Esophagus mucosa (tissue), 1 donor: ENCODE data around the gene TIGAR. TPM values are rescaled to one million over a fixed set of nuclear protein-coding genes. Genes with fewer than 3 reads are reported as not detected.
A peak's percentile ranks its signal among the peaks of the same experiment; 100 is the strongest.

Experiments used
- ATAC-seq: fragments of 200-7000 bp; cut with Tn5 transposase; one replicate; pipeline ENCODE4 v1.9.1; 2020
- total RNA-seq: library from RNA; stranded (reverse); gene quantifications from one replicate; pipeline ENCODE4 v1.2.4, GENCODE V29; 2023
- donor health status: DM: yes; HTN: yes; CAD: no.

Gene TIGAR, protein sequence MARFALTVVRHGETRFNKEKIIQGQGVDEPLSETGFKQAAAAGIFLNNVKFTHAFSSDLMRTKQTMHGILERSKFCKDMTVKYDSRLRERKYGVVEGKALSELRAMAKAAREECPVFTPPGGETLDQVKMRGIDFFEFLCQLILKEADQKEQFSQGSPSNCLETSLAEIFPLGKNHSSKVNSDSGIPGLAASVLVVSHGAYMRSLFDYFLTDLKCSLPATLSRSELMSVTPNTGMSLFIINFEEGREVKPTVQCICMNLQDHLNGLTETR
- total RNA-seq = 6.1 TPM

DNA sequence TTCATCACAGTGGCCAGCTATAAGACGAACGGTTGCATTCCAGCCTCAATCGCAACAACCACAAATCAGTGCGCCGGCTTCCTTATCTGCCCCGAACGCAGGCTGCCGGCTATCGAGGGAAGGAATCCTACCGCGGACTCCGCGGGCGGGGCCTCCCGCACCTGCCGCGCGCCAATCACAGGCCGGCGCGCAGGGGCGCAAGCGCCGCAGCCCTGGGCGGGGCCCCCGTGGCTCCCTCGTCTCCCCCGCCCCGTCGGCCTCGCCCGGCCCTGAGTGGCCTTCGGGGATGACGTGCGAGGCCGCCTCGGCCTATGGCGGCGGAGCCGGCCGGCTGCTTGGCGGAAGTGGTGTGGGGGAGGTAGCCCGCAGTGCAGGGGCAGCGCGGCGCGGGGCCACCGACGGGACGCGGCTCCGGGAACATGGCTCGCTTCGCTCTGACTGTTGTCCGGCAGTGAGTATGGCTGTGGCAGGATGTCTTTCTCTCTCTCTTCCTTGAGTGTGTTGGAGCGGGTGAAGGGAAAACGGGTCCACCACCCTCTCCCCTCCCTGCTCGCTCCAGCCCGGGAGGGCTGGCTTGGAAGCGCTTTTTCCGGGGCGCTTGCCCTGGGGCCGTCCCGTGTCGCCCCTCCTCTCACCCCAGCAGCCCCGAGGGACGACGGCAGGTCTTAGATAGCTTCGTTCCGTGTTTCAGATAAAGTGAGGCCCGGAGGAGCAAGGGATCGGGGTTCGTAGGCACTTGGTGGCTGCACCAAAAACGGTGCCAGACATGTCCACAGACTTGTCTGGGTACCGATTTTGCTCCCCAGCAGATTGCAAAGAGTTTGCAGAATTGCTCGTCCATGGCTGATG is at the start of gene TIGAR:
TIGAR (plus strand) TSS at position 361 of the 849 bp plus-strand sequence; CDS start at position 420, 59 bp downstream.
- peak; percentile 100 for ATAC-seq

DNA sequence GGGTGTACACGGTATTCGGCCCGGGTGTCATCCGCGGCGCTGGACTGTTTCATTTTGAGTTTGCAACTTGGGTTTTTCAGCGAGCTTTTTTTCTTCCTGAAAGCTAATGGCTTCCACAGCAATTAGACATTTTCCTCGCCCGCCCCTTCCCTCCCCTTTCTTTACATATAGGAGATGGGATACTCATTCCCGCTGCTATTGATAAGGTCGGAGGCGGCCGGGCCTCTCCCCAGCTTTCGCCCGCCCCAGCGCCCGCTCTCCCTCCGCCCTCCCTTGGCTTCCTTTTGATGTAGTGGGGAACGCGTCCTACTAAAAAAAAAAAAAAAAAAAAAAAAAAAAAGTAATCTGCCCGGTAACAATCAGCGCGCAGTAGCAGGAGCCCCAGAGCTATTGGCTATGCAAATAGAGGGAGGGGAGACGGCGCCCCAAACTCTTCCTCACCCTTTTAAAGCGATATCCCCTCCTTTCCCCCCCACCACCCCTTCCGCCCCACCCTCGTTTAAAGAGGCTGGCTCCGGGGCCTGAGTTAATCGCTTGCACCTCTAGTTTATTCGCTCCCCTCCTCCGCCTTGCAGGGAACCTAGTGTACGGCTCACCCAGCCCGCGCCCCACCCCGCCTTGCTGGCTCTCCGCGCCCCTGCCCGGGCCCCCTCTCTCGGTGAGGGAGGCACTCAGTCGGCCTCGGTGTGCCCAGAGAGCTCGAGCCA is 49.1 kb upstream of the TIGAR start:
- ATAC-seq = peak; percentile 77

DNA sequence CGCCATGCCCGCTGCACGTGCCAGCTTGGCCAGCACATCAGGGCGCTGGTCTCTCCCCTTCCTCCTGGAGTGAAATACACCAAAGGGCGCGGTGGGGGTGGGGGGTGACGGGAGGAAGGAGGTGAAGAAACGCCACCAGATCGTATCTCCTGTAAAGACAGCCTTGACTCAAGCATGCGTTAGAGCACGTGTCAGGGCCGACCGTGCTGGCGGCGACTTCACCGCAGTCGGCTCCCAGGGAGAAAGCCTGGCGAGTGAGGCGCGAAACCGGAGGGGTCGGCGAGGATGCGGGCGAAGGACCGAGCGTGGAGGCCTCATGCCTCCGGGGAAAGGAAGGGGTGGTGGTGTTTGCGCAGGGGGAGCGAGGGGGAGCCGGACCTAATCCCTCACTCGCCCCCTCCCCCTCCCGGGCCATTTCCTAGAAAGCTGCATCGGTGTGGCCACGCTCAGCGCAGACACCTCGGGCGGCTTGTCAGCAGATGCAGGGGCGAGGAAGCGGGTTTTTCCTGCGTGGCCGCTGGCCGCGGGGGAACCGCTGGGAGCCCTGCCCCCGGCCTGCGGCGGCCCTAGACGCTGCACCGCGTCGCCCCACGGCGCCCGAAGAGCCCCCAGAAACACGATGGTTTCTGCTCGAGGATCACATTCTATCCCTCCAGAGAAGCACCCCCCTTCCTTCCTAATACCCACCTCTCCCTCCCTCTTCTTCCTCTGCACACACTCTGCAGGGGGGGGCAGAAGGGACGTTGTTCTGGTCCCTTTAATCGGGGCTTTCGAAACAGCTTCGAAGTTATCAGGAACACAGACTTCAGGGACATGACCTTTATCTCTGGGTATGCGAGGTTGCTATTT is 48.4 kb upstream of the TIGAR start:
- ATAC-seq = peak; percentile 5

DNA sequence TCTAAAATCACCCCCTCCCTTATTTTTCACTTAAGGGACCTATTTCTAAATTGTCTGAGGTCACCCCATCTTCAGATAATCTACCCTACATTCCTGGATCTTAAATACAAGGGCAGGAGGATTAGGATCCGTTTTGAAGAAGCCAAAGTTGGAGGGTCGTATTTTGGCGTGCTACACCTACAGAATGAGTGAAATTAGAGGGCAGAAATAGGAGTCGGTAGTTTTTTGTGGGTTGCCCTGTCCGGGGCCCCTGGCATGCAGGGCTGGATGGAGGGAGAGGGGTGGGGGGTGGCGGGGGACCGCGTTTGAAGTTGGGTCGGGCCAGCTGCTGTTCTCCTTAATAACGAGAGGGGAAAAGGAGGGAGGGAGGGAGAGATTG is 47.8 kb upstream of the TIGAR start:
- no peak for ATAC-seq

DNA sequence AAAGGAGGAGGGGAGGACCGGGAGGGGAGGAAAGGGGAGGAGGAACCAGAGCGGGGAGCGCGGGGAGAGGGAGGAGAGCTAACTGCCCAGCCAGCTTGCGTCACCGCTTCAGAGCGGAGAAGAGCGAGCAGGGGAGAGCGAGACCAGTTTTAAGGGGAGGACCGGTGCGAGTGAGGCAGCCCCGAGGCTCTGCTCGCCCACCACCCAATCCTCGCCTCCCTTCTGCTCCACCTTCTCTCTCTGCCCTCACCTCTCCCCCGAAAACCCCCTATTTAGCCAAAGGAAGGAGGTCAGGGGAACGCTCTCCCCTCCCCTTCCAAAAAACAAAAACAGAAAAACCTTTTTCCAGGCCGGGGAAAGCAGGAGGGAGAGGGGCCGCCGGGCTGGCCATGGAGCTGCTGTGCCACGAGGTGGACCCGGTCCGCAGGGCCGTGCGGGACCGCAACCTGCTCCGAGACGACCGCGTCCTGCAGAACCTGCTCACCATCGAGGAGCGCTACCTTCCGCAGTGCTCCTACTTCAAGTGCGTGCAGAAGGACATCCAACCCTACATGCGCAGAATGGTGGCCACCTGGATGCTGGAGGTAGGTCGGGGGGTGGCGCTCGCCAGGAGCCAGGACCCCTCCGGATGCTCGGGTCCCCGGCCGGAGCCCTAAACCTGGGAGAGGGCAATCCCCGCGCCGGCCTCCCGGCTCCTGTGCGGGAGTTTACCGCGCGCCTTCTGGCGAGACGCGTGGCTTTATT is 47.2 kb upstream of the TIGAR start, which contains the start of gene CCND2:
CCND2 (plus strand) TSS at position 111 of the 744 bp plus-strand sequence; CDS start at position 390, 279 bp downstream.
- ATAC-seq = peak; percentile 60

DNA sequence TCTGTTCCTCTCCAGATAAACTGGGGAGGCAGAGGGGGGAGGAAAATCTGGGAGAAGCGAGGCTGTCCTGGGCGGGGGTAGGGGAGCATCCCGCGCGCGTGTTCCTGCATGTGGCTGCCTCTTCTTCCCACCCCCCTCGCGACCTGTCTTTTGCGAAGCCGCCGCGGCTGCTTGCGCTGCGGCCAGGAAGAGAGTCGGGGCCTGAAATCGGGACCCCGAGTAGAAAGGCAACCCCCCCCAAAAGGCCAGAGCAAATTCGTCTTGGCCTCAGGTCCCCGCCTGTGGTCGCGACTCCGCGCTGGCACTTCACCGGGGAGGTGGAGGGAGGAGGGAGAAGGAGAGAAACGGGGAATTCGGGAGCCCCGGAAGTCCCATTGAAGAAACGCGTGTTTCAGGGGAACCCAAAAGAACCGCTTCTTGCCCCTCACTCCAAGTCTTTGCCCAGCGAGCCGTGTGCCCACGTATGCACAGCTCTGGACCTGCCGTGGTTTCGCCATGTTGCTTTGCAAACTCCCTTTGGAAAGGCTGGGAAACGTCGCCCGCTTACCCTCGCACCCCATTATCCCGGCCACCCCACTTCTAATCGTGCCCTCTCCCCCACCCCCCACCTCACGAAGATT is 46.5 kb upstream of the TIGAR start:
- ATAC-seq = no peak

DNA sequence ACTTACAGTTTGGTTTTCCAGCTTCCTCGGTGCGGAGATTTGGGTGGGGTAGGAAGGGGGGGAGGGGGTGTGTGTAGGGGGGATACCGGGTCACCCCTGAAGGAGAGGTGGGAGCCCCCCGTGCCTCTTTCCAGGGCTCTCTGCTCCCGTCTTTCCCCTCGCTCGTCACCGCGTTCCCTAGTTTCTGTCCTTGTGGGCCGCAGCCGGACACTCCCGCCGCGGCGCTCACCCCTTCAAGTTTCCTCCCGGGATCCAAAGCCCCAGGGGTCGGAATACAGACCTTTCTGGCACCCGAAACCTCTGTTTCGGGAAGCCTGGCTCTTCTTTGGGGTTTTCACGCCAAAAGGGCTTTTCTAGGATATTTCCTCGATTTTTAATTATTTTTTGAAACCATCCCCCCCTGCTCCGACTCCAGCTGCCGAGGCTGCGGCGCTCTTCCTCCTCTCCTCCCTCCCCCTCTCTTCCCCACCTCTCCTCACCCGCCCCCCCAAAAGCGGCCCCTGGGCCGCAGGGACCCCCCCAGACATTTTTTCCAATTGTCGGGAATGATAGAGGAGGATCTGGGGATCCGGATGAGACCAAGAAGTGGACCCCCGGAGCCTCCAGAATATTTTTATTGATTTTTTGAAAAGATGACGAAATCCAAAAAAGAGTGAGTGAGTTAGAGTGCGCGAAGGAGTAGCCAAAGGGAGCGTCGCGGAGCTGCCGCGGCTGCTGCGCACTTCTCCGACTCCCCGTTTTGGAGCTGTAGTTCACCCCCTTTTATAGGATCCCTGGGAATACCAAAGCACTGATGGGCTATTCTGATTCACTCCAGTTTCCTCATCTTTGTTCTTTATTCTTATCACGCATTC is 45.8 kb upstream of the TIGAR start:
- no peak for ATAC-seq

DNA sequence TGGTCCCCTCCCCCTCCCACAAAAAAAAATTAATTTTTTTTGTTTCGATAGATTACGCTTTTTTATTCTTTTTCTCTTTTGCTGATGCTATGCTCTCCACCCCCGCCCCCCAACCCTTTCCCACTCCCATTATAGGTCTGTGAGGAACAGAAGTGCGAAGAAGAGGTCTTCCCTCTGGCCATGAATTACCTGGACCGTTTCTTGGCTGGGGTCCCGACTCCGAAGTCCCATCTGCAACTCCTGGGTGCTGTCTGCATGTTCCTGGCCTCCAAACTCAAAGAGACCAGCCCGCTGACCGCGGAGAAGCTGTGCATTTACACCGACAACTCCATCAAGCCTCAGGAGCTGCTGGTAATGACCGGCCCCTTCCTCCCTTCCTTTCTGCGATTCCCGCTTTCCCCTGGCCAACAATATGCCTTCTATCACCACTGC is 45.1 kb upstream of the TIGAR start:
- ATAC-seq = no peak

DNA sequence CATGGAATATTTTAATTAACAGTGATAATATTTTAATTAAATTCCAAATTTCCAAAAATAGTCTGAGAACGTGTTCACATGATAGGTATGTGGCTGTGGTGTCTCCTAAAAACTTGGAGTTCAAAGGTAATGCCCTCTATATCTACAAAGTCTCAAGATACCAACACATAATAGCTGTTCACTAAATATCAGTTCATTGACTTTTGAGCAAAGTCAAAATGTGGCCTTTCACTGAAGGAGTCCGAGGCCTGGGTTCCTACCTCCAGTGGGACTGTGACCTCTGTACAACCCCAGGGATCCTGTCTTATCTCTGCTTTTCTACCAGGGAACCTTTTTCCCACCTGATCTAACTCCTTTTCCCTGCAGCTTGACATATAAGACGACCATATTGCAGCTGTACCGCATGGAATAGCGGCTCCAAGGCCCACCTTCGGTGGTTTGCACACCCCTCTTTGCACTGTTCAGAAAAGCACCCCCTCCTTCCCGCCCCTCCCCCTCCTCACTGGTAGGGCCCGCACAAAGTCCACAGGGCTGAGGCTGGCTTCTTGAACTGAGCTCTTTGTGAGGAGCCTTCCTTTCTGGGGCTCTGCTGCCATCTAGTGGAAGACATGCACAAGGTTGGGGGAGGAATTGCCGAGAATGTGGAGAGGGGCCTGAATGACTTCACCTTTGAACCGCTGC is 44.3 kb upstream of the TIGAR start:
- ATAC-seq = peak; percentile 55

DNA sequence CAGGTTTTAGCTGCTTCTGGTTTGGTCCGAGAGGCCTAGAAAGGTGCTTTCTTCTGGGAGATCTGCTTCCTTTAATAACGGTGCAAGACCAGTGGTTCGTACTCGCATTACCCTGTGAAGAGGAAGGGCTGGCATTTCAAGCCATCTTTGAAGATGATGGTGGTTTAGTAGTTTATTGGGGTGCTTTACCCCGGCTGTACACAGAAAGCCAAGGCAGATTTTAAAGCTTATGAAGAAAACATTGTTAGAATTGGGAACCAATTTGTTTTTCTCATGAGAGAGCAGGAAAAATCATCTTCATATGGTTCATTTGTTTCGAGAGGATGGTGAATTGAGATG is 43.8 kb upstream of the TIGAR start:
- no peak for ATAC-seq

DNA sequence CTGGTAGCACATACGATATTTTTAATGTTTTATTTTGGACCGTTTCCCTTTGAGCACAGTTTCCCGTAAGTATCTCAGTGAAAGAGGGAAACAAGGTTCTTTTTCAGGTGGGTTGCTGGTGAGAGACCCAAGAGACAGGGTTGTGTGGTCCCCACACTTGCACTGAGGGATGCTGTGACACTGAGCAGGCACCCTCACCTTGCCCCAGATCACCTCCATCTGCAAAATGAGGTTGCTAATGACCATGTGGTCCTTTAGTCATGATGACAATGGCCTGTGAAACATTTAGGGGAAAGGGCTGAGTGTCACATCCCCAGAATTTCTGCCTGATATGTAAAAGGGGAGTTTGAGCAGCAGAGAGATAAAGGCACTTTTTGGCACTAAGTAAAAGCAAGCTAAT is 43.2 kb upstream of the TIGAR start:
- no peak for ATAC-seq

DNA sequence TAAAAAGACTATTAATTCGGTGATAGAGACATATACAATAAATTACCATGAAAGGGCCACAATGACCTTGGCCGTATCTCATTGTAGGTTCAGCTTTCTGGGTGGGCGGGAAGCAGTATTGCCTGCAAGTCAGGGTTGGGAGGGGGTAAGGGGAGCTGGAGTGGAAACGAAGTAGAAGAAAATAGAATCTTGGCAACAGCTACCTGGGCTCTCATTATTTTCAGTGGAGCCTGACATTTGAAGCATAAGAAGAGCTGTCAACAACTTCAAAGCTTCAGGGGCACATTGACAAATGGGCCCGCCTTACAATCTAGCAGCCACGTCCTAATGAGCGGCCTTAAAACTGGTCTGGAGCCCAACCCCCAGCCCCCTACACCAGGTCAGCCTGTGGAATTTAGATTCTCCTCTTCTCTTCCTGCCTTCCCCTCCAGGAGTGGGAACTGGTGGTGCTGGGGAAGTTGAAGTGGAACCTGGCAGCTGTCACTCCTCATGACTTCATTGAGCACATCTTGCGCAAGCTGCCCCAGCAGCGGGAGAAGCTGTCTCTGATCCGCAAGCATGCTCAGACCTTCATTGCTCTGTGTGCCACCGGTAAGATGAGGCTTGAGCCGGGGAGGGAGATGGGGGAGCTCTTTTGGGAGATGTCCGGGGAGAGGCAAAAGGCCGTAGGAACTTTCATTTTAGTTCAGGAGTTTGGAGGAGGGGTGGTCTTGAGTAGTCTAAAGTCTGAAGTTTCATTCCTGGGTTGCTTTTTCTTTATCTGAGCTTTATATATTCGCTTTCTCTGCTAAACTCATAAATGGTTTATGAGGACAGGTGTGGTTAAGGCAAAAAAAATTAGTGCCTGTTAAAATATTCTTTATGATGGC is 42.5 kb upstream of the TIGAR start:
- ATAC-seq = no peak

DNA sequence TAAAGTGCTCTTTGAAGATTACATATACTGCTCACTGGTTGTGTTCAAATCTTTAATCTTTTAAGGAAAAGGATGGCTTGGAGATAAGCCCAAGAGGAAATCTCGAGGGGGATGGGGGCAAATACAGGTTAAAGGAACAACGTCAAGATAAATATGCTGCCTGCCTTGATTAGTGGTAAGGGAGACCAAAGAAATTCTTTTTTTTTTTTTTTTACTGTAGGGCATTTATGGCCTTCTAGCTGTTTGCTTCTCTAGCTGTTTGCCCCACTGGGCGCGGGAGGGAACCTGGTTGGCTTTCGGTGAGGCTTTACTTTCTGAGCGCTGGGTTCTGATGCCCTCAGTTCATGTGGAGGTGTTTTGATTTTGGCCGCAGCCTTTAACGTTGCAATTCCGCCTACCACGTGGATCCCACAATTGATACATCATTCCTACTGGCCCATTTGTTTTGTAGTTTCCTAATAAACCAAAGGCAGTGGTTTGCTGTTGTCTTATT is 41.8 kb upstream of the TIGAR start:
- no peak for ATAC-seq

DNA sequence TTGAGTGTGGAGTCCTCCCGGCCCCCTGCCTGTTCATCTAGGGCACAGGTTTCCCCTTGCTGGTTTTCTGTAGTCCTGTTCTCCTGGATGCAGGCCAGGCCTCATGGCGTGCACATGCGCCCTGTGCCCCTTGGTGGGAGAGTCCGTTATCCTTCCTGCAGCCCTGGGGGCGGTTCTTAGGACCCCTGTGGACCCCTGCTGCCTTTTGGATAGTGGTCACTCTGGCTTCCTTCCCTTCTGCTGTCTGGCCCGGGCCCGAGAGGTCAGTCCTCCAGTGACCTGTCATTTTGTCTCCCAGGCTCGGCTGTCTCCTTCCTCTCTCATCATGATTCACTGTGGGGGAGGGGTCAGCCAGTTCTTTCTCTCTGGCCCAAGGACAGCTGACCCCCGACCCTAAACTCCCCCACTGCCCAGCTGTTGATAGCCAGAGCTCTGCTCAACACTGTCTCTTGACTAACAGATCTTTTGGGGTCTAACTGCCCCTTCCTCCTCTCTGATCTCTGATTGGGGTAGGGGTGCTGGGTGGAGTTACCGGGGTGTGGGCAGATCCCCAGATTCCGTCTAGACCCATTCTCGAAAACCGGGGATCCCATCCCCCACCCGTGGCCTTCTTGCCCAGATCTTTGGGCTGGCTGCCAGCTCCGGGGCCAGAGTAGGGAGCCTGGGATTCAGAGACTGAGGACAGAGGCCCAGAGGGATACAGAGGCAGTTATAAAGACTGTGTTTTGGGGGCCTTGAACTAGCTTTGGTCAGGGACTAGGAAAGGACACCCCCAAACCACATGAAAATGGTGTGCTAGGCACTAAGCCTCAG is 40.5 kb upstream of the TIGAR start:
- ATAC-seq = no peak

DNA sequence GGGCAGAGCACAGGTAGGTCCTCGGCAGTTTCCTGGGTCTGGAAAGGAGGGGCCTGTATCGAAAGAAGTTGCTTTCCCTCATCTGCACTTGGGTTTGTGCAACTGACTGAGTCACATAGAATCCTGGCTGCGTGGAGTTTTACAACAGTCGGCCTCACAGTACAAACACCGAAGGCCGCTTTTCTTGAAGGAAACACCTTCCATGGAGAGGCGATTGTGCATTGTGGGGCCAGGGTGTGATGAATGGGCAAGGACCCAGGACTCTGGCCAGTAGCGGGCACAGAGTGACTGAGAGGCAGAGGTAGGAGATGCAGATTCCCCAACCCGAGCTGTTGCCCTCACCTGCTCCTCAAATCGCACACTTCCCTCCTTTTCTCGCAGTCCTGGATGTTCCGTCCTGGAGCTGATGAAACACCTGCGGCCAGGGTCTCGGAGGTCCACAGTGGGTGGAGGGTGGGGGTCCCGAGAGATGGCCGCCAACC is 39.8 kb upstream of the TIGAR start:
- ATAC-seq = no peak

DNA sequence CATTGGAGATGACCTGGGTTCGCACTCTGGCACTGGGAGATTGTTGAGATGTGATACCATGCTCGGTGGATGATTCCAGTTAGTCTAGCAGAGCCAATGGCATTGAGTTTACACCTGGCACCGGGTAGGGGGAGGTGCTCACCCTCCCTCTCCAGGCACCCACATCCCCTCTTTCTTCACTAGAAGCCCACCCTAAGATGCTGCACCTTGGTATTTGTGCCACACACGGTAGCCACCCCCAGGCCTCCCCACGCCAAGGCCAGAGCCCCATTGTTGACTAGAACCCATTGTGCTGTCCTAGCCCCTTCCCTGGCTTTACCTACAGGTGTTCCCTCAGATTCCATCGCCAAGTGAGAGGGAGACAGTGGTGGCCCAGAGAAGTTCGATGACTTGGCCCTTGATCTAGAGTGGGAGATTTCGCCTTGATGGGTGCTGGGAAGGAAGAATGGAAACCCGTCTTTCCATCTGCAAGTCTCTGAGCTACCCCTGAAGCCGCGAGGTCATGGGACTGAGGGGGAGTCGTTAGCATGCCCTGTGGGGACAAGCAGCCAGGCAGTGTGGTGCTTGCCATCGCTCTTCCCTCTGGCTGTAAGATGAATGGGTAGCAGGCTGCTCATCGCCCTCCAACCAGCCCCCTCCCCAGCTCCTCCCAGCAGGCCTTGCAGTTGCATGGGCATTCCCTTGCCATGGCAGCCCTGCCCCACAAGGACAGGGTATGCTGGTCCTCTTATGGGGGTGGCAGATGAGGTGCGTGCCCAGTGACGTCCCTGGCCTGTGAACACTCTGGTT is 38.7 kb upstream of the TIGAR start:
- no peak for ATAC-seq
